ENCODE data around the gene SLC22A12.

The SLC22A12 gene

DNA sequence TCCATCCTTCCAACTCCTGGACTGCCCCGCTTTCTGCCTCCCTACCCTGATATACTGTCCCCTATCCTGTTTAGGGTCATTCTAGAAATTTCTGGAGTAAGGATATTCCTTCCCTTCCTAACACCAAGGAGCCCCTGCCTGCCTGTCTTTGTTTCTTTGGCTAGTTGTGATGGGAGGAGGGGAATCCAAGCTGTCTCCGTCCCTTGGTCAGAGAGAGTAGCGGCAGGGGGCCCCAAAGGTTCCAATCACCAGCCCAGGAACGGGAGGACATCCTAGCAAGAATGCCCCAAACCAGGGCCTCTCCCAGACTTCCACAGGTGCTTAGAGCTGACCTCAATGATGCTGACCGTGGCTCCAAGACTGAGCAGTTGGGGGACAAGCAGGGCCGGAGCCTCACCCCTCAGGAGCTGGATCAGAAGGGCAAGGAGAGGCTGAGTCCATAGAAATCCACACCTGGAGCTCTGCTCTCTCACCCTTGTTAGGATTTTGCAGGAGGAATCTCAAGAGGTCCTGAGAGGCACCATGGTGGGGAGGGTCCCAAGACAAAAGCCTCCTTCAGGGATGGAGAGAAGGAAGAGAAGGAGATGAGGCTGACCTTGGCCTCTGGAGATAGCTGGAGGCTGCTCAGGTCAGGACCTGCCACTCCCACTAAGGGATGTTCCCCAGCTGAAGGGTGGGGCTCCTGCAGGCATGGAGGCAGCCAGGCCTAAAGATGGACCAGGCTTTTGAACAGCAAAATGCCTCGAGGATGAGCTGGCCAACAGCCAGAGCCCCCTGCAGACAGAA is 13.6 kb downstream of the SLC22A12 start:
- DNase-seq (ENCODE audit: low read depth in 2 of 2), result no peak

DNA sequence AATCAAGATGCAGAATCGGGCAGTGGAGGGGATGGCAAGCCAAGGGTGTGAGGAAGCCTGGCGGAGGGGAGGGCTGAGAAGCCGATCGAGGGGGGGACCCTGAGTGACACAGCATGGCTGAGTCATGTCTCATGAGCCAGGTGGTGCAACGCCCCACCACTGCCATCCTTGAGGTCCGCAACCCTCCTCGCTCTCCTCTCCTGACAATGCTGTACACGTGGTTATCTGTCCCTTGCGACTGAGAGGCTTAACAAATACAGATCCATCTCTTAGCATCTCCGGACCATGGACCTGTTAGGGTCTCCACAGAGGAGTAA is 14.2 kb downstream of the SLC22A12 start:
- DNase-seq (ENCODE audit: low read depth in 2 of 2), result no peak

DNA sequence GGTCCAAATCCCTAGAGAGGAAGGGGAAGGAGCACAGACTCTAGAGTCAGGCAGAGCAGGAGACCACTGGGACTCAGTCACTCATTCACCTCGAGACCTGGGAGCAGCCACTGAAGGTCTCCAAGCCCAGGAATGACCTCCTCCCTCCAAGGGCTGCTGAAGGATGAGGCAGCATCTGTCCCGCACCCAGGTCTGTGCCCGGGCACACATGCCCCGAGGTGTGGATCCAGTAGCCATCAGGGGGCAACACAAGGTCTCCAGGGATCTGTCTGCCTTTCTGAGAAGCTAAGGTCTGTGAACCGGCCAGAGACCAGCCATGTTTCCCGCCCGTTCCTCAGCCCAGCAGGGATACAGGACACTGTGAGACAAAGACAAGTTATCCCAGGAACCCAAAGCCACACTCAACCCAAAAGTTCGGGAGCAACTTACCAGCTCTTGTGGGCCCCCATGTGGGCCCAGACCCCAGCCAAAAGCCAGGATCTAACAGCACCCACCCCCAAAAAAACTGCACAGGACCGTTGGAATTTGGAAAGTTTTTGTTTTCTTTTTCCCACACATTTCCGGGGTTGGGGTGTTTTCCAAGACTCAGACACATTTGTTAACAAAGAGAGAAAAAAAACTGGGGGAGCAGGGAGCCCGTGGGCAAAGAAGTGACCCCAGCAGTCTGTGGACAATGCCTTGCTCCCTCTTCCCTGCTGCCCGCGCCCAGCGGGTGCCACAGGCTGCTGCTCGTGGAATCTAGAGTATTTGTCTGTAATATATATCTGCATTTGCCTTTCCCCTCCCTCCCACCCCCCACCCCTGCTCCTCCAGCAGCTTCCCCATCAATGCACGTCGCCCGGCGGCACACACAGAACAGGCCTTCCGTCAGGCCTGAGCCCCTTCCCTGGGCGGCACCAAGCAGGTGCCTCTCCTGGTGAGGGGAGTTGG is 14.9 kb downstream of the SLC22A12 start:
- no peak for DNase-seq (ENCODE audit: low read depth in 2 of 2)

DNA sequence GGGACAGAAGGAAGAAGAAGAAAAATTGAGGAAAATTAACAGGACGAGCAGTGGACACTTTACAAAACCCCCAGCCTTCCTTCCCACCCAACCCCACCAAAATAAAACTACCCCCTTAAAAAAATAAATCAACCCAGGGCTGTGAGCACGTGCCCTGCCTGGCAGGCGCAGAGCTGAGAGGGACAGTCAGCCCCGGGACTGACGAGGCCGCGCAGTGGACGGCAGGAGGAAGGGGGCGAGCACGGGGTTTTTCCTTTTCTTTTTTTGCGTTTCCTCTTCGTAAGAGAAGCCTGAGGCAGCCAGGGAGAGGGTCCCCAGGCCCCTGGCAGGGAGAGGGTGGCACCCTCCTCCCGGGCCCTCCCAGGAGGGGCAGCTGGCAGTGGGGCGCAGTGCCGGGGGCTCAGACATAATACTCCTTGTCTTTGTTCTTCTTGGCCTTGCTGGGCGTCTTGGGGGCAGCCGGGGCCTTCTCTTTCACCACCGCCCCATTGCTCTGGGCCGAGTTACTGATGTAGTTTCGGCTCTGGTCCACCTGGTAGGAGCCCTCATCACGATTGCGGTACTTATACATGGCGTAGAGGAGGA is 15.9 kb downstream of the SLC22A12 start:
- no peak for DNase-seq (ENCODE audit: low read depth in 2 of 2)

DNA sequence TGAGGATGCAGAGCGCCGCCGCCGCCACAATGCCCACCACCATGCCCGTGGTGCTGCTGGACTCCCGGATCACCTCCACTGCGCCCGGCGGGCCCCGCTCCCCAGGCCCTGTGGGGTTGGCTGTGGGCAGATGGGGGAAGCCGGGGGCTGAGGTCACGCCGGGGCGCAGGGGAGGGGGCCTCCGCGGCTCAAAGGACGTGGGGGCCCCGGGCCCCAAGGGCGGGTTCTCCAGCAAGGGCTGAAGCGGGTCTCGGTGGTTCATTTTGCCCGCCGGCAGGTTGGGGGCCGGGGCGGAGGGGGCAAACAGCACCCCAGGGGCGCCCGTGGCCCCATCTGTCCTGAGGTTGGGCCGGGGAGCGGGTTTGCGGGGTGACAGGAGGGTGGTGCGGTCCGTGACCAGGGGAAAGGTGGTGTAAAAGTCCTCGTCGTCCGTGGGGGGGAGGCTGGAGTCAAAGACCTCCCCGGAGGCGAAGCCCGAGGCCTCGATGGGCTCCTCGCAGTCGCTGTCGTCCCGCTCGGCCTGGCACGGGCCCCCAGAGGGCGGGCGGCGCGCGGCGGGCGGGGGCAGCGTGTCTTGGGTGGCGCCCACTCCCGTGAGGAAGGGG is 16.5 kb downstream of the SLC22A12 start:
- DNase-seq (ENCODE audit: low read depth in 2 of 2), result no peak

DNA sequence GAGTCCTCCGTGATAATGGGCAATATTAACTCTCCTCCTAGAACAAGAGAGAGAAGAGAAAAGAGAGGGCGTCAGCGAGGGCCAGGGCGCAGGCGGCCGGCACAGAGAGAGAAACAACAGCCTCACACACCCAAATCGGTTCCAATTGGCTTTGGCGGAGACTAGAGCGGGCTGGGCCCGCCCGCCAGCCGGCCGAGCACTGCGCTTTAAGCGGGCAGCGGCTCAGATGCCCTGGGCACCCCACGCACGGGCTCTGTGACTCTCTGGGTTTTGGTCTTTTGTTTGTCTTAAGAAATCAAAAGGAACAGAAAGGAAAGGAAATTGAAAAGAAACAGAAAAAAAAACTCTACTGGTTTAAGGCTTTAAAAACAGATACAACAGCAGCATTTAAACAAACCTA is 17.0 kb downstream of the SLC22A12 start:
- no peak for DNase-seq (ENCODE audit: low read depth in 2 of 2)

DNA sequence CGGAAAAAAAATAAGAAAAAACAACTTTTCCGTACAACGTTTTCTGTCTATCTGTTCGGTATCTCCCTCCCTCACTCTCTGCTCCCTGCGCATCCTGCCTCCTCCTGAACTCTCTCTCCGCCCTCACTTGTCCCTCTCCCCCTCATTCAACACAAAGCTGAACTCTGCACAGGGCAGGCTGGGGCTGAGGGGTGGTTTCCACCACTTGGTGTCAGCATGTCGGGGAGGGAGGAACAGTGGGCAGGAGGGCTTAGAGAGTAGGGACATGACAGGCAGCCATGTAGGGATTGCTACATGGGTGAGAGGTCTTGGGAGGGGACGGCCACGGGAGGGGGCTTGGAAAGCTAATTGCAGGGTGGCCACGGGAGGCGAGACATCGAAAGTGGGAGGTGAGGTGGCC is 17.6 kb downstream of the SLC22A12 start:
- no peak for DNase-seq (ENCODE audit: low read depth in 2 of 2)

DNA sequence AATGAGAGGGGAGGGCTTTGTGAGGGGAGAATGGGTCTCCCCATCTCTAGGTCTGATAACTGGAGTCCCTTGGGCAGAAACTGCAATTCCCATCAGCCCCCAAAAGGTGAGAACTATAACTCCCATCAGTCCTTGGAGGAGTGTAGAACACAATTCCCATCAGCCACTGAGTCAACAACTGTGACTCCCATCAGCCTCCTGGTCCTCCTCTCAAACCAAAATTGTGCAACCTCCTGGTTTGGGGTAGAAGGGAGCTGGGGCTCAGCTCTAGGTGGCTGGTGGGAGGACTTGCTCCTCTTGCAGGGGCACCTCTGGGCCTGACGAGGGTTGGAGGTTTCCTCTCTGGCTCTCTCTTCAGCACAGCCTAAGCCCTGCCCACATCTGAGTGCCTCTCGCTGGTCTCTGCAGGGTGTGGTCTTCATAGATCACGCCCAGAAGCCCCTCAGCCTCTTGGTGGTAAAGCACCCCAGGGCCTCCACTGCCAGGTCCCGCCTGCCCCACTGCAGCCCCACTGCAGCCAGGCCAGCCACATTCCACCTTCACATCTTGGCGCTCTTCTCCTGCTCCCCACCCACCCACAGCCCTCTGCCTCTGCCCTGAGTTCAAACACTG is 18.5 kb downstream of the SLC22A12 start:
- DNase-seq (ENCODE audit: low read depth in 2 of 2), result no peak

DNA sequence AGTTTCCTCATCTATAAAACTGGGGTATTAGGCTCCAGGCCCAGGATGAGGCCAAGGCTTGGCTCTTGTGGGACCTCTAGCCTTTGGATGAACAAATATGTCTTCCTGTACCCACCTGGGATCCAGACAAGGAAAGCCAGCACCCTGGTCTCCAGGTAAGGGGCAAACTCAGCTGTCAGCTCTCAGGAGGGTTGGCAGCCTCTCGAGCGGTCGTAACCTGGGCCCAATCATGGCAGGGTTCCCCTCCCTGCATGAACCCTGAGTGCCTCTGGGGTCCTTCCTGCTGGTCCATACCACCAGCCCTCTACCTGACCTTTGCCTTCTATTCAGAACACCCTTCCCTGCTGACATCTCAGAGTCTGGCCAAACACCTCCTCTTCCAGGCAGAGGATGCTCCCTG is 19.6 kb downstream of the SLC22A12 start:
- DNase-seq (ENCODE audit: low read depth in 2 of 2), result no peak

DNA sequence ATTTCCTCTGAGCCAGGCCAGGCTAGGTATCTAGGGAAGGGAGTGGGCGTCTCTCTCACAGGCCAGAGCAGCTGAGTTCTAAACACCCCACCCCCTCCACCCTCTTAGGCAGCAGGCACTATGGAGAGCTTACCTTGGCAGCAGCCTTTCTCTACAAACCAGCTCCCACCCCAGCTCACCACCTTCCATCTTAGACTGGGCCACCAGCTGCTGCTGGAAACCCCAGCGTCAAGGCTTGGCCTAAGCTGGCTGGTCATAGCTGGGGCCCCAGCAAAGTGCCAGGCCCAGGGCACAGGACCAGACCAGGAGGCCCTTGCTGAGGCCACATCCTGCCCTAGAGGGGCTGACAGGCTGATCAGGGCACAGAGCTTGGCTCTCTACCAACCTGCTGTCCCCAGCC is 20.2 kb downstream of the SLC22A12 start:
- no peak for DNase-seq (ENCODE audit: low read depth in 2 of 2)

DNA sequence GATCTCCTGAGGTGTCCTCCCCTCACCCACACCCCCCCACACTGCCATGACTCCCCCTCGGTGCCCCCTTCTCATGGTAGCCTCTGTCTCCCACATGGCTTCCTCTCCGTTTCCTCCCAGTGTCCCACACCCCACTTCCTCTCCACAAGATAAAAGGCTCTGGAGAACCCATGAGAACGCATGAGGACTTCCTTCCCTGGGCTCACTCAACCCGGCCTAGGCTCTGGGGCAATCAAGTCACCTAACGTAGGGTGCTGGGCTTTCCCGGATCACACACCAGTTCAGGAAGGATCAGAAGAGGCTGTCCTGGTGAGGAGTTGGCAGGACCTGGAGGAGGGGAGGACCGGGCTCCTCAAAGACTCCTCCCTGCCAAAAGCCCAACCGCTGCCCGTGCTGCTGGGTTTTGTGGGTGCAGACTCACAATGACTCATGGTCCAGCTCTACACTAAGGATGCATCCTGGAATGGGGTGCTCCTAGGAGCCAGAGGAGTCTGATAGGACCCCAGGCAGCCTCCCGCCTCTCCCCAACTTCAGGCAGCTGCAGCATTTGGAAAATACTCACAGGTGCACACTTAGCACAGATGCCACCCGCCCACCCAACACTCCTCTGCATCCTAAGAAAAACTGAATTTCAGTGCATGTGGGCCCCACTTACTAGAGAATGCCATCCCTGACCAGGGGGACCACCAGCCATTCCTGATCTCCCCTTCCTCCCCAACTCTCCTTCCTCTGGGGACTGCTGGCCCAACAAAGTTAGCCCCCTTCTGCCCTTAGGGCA is 21.0 kb downstream of the SLC22A12 start:
- DNase-seq (ENCODE audit: low read depth in 2 of 2), result no peak

DNA sequence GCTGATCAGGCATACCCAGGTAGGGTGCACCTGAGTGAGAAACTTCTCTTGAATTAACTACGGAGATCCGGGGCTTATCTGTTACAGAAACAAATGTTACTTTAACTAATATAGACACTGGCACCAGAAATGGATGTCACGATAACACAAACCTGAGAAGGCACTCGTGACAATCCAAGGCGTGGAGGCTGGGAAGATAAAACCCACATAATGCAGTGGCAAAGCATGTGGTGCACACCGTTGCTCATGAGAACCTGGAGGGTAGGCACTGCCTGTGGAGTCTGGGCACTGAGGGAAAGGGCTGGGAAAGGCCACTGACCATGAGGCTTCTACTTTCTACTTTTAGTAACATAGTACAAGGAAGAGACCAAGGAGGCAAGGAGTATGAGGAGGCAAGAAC is 22.6 kb downstream of the SLC22A12 start:
- no peak for DNase-seq (ENCODE audit: low read depth in 2 of 2)

DNA sequence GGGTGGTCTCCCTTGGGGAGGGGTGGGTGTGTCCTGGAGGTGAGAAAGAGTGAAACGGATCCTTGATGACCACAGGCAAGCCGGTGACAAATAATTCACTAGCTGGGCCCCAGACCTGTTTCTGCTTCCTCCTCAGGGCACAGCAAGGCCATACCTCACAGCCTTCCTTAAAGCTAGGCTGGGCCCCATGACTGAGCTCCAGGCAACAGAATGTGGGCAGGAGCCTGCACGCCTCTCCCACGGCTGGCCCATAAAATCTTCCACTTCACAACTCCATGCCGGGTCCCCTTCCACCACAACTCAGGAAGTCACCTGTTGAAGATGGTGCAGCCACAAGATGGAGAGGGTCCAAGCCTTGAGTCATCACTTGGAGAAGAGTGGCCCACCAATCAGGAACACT is 23.9 kb downstream of the SLC22A12 start:
- DNase-seq (ENCODE audit: low read depth in 2 of 2), result no peak

DNA sequence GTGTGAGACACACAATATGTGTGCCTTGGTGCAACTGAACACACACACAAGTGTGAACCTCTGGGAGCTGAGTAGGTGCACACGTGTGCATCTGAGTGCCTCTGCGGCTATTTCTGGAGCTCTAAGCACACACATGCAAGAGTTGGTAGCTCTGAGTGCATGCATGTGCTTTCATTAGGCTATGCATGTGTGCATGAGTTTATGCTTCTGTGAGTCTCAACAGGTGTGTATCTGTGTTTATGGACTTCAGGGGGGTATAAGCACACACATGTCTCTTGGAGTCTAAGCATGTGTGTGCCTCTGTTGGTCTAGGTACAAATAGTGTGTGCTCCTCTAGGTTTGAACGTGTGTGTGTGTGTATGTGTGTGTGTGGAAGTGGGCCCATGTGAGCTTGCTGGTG is 25.8 kb downstream of the SLC22A12 start:
- DNase-seq (ENCODE audit: low read depth in 2 of 2), result no peak

DNA sequence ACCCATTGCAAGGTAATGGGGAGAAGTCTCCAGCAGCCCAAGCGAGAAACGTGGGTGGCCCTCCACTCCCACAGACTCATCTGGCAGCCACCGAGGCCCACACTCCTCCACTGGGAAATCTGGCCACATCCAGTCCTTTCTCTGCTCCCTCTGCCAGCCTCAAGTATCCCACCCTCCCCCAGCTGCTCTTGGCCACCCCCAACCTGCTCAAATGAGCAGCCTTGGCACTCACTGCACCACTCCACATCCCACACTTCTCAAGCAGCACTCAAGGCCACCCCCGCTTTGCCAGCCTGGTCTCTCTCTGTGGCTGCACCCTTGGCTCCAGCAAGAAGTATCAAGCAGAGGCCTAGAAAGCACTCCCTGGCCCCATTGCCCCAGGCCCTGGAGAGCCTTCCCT is 28.2 kb downstream of the SLC22A12 start:
- DNase-seq (ENCODE audit: low read depth in 2 of 2), result no peak

DNA sequence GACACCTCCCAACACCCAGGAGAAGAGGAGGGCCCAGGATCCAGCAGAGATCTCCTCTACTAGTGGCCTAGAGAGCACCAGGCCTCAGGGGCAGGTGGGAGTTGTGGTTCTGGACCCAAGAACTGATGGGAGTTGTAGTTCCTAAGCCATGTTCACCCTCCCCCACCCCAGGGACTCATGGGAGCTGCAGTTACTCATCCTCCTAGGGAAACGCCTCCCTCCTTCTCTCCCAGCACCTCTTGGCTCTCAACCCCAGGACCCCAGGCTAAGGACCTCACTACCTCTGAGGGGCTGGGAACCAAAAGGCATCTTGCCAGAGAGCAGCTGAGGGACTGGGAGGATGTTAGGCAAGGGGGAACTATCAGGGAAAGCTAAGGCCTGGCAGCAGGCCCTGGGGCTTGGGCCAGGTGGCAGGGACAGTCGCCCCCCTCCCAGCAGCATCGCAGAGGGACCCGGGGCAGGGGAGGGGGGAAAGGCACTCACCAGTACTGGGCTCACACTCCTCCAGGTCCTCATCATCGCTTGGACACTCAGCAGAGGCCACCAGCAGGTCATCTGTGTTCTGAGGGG is 28.9 kb downstream of the SLC22A12 start:
- DNase-seq (ENCODE audit: low read depth in 2 of 2), result no peak

DNA sequence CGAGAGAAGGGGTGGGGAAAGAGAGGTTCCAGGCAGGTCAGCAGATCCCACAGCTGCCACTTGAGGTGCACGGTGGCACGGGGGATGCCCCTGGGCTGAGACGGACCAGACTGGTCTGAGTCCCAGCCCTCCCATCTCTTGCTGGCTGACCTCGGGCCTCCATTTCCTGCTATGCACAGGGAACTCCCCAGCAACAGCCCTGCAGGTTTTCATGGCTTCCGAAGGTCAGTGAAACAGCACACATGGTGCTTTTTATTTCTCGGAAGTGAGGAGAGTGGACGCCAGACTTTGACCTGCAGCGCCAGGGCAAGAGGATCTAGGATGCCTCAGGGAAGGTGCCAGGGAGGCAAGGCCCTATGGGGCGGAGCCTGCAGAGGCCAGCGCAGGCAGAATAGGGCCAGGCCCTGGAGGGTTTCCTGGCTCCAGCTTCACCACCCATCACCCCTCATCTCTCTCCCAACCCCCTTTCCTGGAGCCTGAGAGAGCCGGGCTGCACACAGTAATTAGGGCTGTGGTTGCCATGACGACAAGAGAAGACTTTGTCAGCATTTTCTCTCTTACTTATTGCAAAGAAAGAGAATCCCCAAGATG is 29.5 kb downstream of the SLC22A12 start:
- DNase-seq (ENCODE audit: low read depth in 2 of 2), result no peak

DNA sequence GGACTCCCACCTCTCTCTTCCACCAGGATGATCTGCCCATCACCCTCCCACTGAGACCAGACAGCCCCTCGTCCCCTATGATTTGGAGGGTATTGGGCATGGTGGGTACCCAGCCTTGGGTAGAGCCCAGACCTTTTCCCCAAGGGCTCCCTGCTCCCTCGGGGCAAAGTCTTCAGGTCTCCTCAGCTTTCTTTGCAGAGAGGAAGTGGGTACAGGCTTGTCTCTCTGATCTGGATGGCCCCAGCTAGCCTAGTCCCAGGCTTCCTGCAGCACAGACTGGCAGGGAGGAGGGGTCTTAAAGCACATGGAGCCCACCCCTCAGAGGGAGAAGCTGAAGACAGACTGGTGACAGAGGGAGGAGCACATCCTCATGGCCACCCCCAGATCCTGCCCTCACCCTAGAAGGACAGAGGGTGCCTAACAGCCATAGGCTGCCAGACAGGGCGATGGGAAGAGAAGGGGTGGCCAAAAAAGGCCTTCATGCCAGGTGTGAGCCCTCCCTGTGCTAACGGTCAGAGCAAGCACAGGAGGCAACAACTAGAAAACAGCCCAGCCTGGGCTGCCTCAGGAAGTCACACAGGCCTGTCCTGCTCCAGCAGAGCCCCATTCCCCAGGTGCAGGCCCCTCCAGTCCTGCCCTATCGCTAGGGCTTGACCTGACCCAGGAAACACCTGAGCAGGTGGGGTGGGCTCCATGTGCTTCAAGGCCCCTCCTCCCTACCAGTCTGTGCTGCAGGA is 30.4 kb downstream of the SLC22A12 start:
- no peak for DNase-seq (ENCODE audit: low read depth in 2 of 2)

DNA sequence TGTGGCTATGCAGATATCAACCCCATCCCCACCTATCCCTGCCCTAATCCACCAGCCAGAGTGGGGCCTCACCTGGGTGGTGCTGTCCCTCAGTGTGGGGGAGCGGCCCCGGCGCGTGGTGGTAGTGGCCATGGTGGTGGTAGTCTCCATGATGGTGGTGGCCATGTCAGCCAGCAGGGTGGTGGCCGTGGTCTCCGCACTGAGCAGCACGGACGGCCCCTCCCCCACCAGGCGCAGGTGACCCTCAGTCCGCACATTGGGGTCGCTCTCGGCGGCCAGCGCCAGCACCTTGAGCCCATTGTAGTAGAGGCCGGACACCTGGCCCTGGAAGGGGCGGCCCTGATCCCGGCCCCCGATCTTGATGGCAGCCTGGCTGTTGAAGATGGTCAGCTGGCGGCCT is 31.7 kb downstream of the SLC22A12 start:
- DNase-seq (ENCODE audit: low read depth in 2 of 2), result no peak

Data from stimulated activated CD8-positive, alpha-beta memory T cell treated with anti-CD3 and anti-CD28 coated beads, Interleukin-2, amount 100 ng/mL, for 1 hour (primary cell).